G401 (cell line): ENCODE results near the gene YY1. TPM values are rescaled to one million over a fixed set of nuclear protein-coding genes. Genes with fewer than 3 reads are reported as not detected.

ENCODE experiments used
- DNase-seq: peaks from one replicate; pipeline ENCODE4 v3.0.0-alpha.2; 2015; ENCODE audit warnings: low spot score
- in situ Hi-C: cut with HindIII; loops from 2 replicates; pipeline ENCODE4 v1.10.0; 2016; ENCODE audit warnings: low sequenced_read_pairs, mixed read lengths
- total RNA-seq: library from RNA; depleted of rRNA; stranded (reverse); fragments of >200 nt; shearing (Covaris generic); gene quantifications from 2 replicates; pipeline ENCODE4 v1.2.3, GENCODE V29; 2014; rRNA removed

YY1 gene
- total RNA-seq, 1 experiment from 2014 or later, result 70.4 TPM

DNA sequence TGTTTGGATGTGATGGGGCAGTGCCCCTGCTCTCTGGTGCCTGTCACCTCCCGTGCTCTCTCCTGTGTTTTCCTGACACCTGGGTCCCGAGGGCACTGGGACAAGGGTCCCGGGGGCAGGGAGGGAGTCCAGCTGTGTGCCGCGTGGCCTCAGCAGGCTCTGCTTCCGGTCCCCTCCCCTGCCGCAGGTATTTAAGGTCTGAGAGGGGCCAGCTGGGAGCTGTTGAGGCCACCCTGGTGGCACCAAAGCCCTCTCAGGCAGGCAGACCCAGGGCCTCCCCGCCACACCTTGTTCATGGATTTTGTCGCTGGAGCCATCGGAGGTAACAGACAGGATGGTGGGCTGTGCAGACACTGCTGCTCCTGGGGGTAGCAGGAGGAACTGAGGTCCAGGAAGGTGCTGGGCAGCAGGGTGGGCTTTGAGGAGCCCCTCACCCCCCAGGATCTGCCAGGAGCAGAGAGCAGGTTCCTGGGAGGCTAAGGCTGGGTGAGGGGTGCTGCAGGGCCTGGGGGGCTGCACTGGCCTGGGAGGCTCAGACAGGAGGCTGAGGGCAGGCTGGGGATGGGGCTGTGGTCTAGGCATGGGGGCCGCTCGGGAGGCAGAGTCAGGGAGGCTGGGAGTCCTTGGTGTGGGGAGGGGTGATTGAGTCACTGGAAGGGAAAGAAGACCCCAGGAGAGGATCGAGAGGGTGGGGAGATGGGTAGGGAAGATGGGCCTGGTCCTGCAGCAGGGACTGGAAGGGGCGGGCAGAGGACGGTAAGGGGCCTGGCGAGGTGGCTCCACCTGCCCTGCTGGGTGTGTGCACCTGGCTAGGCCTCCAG is 84.4 kb downstream of the YY1 start, which contains the start of gene SLC25A47:
TSS of gene SLC25A47 (plus strand) at position 219 of the 821 bp plus-strand sequence. CDS start at position 295, 76 bp downstream.
- in situ Hi-C loops, result no loop called here

DNA sequence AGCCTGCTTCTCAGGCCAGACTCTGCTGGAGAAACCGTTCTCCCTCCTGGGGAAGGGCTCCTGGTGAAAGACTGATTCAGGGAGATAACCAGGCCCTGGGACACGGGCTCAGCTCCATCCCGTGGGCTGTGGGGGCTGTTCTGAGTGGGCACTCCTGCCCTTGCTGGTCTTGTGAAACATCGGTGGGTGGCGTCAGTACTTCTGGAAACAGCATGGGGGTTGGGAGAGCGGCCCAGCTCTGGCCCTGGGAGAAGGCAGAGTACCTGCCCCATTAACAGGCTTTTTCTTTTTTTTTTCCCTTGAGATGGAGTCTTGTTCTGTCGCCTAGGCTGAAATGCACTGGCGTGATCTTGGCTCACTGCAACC is 85.0 kb downstream of the YY1 start:
- in situ Hi-C loops, result no loop called here
- DNase-seq, result no peak

More for the DNA sequence above, 84.4 kb downstream of the YY1 start, which contains the start of gene SLC25A47:
- no peak for DNase-seq

DNA sequence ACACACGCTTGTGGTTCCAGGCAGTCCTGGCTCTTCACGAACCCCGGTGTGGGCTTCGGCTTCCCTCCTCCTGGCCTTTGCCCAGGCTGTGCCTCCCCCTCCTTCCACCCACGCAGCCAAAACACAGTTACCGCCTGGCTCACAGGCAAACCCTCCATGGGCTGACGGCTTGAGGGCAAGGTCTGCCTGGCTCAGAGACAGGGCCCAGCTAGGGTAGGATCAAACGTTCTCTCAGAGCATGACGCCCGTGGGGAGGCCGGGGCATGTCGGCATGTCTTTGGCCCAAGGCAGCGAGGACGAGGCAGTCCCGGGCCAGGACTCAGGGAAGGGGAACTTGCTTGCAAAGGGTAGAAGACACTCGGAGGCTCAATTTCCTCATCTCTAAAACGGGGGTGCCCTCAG is 86.3 kb downstream of the YY1 start:
- in situ Hi-C loops, result no loop called here
- no peak for DNase-seq

DNA sequence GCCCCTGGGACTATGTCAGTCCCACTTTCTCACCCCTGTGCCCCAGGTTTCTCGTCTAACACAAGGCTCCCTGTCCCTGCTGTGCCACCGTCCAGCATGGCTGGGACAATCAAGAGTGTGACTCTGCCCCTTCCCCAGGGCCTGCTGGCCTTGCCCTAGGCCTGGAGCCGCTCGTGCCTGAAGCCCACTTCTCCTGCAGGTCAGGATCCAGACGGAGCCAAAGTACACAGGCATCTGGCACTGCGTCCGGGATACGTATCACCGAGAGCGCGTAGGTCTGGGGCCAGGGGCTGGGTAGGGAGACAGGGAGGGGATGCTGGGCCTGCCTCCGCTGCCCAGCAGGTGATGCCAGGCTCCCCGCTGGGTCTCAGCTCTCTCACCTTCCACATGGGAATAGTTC is 87.0 kb downstream of the YY1 start:
- in situ Hi-C loops, result no loop called here
- DNase-seq, result no peak

DNA sequence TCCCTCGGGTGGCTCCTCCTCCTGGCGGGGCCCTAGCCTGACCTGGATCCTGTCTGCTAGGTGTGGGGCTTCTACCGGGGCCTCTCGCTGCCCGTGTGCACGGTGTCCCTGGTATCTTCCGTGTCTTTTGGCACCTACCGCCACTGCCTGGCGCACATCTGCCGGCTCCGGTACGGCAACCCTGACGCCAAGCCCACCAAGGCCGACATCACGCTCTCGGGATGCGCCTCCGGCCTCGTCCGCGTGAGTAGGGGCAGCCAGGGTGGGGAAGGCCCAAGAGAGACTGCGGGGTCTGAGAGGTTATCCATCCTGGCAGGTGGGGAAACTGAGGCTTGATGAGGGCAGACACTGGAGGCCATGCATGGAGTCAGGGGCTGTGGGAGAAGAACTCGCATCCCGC is 88.2 kb downstream of the YY1 start:
- DNase-seq, result no peak
- in situ Hi-C loops, result no loop called here

DNA sequence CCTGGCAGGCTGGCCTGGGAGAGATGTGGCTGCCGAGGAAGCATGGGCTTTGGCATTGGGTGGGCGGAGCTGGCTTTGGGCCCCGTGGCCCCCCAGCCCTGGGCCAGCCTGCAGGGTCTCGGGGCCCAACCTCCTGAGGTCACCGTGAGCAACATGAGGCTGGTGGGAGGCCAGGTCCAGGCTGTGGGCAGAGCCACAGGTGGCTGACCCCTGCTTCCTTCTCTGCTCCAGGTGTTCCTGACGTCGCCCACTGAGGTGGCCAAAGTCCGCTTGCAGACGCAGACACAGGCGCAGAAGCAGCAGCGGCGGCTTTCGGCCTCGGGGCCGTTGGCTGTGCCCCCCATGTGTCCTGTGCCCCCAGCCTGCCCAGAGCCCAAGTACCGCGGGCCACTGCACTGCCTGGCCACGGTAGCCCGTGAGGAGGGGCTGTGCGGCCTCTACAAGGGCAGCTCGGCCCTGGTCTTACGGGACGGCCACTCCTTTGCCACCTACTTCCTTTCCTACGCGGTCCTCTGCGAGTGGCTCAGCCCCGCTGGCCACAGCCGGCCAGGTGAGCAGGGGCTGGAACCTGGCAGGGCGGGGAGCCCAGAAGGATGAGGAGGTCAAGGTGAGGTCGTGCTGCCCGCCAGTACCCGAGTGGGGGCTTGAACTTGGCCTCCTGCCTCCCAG is 89.7 kb downstream of the YY1 start:
- in situ Hi-C loops, result no loop called here
- DNase-seq, result no peak

DNA sequence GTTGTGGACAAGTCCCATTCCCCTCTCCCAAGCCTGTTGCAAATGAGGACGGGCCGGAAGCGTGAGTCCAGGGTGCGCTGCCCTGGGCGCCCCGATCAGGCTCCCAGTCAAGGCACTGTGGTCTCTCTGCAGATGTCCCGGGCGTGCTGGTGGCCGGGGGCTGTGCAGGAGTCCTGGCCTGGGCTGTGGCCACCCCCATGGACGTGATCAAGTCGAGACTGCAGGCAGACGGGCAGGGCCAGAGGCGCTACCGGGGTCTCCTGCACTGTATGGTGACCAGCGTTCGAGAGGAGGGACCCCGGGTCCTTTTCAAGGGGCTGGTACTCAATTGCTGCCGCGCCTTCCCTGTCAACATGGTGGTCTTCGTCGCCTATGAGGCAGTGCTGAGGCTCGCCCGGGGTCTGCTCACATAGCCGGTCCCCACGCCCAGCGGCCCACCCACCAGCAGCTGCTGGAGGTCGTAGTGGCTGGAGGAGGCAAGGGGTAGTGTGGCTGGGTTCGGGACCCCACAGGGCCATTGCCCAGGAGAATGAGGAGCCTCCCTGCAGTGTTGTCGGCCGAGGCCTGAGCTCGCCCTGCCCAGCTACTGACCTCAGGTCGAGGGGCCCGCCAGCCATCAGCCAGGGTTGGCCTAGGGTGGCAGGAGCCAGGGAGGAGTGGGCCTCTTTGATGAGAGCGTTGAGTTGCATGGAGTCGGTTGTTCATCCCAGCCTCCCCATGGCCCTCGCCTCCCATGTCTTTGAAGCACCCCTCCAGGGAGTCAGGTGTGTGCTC is 90.5 kb downstream of the YY1 start:
- in situ Hi-C loops, result no loop called here
- no peak for DNase-seq

DNA sequence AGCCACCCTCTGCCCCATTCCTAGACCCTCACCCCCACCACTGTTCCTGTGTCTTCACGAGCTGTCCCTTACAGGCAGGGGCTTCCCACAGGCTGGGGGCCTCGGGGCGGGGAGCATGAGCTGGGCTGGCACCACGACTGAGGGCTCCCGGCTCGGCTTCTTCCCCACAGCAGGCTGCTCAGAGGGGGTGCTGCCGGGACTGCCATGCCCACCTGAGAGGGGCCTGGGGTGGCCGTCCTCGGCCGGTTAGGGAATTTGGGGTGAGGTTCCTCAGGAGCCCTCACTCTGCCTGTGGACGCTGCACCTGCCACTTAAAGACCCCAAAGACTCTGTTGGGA is 91.0 kb downstream of the YY1 start:
- in situ Hi-C loops, result no loop called here
- DNase-seq, result no peak

DNA sequence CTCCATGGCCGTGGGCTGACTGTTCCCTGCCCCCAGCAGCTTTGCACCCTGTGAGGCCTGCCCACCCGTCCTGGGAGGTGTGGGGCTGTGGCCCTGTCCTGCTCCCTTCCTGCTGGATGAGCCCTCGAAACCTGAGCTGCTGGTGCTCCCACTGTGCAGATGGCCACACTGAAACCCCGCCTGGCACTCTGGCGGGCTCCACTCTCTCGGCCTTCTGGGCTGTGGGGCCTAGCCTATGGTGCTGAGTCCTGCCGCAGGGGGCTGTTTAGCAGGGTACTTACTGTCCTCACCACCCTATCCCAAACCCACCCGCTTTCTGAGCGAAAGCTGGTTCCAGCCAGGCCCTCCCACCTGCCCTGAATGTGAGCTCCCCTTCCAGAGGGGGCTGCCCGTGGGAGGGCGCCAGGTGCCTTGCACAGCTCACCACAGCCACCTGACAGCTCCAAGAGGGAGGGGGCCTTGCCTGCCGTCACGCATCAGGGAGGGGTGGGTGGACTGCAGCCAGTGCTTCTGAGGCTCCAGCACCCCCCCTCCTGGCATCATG is 91.5 kb downstream of the YY1 start:
- no peak for DNase-seq
- in situ Hi-C loops, result no loop called here

DNA sequence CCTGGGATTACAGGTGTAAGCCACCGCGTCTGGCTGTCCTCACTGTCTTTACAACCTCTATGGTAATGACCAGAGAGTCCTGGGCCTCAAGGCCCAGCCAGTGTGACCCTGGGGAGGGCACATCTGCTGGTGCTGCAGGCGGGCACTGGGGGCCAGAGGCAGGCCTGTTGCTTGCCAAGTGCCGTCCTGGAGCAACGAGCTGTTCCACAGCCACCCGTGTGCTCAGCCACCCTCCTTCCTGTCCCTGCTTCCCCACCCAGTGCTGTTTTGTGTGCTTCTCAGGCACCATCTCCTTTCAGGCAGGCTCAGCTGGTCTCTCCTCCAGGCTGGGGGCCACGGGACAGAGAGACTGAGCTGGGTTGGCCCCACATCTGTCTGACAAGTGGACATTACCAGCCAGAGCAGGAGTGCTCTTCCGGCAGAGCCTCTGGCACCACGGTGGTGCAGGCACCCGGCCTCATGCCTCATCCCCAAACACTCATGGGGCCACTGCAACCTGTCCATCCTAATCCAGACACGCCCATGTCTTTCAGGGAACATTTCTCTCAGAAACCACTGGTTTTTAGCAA is 93.2 kb downstream of the YY1 start:
- DNase-seq, result no peak
- in situ Hi-C loops, result no loop called here

Other genes starting within 250 kb of the YY1 start
- gene EVL, start 173.7 kb upstream of the YY1 start, total RNA-seq, result 38.1 and 53.8 TPM in 2 replicates
- gene DEGS2, start 79.5 kb upstream of the YY1 start, total RNA-seq, result 0.95 and 5.0 TPM in 2 replicates
- 42.5 and 50.5 TPM in 2 replicates for gene SLC25A29, start 67.3 kb downstream of the YY1 start, total RNA-seq
- 0.06 TPM in 1 of 2 replicates, not detected in the other for gene SLC25A47, start 84.2 kb downstream of the YY1 start, total RNA-seq
- gene WDR25, start 137.3 kb downstream of the YY1 start, total RNA-seq, result 4.6 and 19.8 TPM in 2 replicates